CD4-positive, alpha-beta T cell treated with Interferon gamma for 1 hour (primary cell): ENCODE data around the gene TNS1.

ENCODE experiments used
- DNase-seq: peaks from one replicate; pipeline ENCODE4 v3.0.0-alpha.2; 2020

Gene TNS1

GRCh38 chr2:217928324-217929181, 74.2 kb downstream of the TNS1 start:
- peak; percentile 32 for DNase-seq

GRCh38 chr2:217927601-217928323, 75.0 kb downstream of the TNS1 start:
- DNase-seq: no peak

GRCh38 chr2:217926801-217927200, 76.0 kb downstream of the TNS1 start:
- DNase-seq: no peak

DNA sequence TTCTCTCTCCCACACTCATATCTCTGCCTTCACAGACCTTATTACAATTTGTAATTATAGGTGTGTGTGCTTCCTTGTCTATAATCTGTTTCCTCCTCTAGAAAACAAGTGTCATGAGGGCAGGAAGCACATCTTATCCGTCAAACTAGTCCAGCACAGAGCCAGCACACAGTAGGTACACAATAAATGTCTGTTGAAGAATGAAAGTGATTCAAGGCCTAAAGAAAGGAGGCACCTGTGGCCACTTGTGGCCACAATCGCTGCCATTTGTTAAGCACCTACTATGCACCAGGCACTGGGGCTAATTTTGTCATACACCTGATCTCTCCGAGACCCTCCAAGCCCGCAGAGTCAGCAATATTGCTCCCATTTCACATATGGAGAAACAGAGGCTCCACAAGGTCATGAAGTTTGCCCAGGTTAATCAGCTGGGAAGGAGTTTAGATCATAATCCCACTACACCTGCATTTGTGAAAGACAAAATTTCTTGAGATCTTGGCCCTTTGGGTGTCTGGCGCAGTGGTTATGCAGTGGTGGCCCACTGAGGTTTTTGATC, 78.4 kb downstream of the TNS1 start:
- DNase-seq: no peak

DNA sequence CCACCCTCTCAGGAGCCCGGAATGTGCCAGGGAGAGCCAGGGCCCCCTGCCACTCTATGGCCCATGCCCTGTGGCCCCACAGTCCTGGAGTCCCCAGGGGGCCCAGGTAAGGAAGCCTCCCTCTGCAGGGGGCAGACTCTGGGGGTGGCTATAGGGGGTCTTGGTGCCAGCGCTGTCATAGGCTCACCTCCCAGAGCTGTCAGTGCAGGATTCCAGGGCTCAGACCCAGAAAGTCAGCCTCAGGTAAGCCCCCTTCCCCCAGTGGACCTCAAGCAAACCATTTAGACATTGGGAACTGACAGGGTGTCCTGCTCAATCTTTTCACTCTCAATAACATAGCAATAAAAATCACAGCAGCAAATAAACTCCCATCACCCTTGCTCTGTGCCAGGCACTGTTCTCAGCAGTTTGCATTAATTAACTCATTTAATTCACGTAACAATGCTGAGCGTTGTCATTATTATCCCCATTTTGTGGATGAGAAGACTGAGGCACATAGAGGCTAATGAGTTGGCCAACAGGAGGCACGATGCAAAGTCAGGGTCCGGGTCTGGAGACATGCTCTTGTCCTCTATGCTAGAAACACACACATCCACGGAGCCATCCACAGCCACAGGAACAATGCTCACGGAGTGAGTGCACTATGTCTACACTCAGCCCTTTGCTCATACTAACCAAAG, 79.6 kb downstream of the TNS1 start:
- no peak for DNase-seq

DNA sequence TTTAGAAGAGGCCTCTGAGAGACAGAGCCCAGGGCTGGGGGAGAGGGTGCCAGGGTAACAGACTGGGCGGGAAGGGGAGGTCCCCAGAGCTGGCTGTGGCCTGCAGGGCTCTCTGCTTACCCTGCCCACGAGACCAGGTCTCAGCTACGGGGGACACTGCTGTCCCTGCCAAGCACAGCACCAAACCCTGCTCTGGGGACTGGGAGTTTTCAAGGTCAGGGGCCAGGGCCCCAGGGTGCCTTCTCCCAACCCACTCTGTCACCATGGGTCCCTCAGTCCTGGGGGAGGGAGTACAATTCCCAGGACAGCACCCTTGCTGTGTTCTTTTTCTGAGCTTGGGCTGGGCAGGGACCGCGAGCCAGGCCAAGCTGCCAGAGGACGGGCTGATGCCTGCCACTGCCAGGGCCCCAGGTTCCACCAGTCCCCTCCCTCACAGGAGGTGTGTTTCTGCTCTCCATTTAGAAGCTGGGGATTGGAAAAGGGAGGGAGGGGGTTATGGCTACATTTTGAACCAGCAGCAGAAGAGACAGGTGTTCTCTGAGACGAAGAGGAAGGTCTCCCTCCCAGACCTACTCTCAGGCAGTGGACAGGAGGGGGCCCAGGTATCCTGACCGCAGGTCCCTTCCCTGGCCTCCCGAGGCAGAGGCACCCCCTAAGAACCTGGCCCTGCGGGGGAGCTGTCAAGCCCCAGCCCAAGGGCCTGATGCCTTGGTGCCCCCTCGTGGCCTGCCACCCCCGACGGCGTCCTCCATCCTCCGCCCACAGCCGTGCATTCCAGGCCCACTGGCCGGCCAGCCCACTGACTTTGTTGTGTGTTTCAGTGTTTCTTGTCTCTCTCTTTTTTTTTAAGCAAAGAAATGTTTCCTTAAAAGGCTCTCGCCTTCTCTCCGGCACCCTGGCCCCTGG, 80.4 kb downstream of the TNS1 start:
- DNase-seq: no peak

DNA sequence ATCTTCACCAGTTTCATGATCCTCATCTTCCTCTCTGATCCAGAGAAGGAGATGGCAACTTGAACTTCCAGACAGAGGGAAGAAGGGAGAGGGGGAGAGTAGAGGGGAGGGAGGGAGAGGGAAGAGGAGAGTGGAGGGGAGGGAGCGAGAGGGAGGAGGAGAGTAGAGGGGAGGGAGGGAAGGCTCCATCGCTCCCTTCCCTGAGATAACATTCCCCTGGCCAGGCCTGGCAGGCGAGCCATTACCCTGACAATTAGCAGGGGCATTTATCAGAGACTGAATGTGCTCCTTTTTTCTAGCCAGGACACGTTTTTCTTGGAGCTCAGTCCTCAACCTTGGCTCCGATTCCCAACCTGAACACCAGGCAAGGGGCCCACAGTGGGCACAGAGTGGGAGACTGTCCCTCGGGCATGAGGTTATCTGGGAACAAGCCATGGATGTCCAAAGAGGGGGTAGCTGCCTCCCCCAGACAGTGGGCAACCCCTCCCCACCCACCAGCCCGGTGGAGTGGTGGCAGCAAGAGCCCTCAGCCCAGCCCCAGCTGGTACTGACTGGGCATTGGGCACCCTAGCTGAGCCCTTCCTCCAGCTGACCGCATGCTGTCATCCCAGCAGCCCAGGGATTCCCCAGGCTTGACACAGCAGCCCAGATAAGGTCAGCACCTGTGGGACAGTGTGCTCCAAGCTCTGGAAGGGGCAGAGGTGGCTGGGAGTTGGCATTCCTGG, 81.8 kb downstream of the TNS1 start:
- no peak for DNase-seq

- no peak for DNase-seq
These were observed 82.9 kb downstream of the TNS1 start for GRCh38 chr2:217919781-217920351.

- no peak for DNase-seq
These were observed 83.6 kb downstream of the TNS1 start for GRCh38 chr2:217919204-217919603.

GRCh38 chr2:217918308-217919024, 84.3 kb downstream of the TNS1 start:
- DNase-seq: no peak

GRCh38 chr2:217916504-217917254, 86.1 kb downstream of the TNS1 start:
- no peak for DNase-seq

- DNase-seq: no peak
These were observed 87.1 kb downstream of the TNS1 start for GRCh38 chr2:217915706-217916105.

DNA sequence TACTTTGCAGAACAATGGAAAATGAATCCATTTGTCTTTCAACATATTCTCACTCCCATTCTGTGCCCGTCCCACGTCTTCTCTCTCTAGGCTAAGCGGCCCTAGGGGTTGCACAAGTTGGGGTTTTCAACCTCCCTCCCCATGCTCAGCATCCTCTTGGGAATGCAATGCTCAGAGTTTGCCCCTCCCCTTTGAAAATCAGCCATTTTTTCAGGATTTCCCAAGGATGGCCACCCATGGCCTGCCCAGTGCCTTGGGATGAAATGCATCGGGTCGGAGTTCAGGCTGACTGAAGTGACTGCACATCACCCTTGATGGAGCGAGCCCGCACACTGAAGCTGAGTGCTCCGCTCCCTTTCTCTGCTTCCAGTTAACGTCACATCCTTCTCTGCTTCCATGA, 87.9 kb downstream of the TNS1 start:
- DNase-seq: no peak

- no peak for DNase-seq
These were observed 88.7 kb downstream of the TNS1 start for GRCh38 chr2:217914078-217914477.

GRCh38 chr2:217913436-217913835, 89.4 kb downstream of the TNS1 start:
- DNase-seq: no peak

- no peak for DNase-seq
These were observed 90.4 kb downstream of the TNS1 start for GRCh38 chr2:217912098-217913024.

DNA sequence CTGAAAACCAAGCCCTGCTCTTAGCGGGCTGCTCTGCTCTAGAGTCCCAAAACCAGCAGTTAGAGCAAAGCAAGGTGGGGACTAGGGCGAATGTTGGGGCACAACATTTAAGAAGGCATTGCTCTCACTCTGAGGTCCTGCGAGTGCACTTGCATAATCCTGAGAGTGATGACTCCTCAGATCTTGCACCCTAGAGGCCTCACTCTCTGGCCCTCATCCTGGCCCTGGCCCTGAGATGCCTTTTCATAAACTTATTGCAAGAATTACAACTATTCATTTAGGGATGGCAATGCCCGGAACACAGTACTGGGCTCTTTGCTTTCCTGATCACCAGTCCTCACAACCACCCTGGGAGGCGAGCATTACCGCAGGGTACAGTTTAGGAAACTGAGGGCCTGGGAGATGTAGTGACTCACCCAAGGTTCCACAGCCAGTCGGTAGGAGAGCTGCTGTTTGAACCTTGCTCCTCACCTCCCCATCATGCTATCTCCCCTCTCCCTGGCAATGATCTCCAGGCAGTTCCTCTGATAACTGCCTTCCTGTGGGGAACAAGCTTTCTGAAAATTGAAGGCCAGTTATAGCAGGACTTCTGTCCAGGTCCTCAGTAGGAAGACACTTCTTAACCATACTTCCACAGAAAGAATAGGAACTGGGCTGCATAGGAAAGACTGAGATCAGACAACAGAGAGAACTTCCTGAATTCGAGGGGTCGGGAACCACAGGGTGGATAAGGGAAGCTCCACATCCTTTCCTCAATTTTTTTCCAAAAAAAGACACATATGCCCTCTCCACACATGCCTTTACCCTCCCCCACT, 91.3 kb downstream of the TNS1 start:
- DNase-seq: no peak

GRCh38 chr2:217910875-217911212, 92.0 kb downstream of the TNS1 start:
- DNase-seq: no peak
